VCaP (cell line): ENCODE data around the gene GRK3.
"Not testable (repeated sequence)": the region's sequence is repeated elsewhere in the genome, so short reads cannot be mapped to it uniquely, and the experiment has no call there.

Experiments used
- H3K27ac ChIP-seq: fragments of 450-650 bp; 2 replicates; pipeline ENCODE4 v1.5.1; 2017
- CTCF ChIP-seq: fragments of 450-650 bp; conservative IDR thresholded peaks from 2 replicates; pipeline ENCODE4 v1.5.1; 2017; ENCODE audit warnings: mild to moderate bottlenecking, moderate library complexity

The GRK3 gene

GRCh38 chr22:25566186-25566897 lies 1.9 kb downstream of the GRK3 start:
- TF ChIP-seq CTCF, result no peak
- H3K27ac ChIP-seq, result peak overlapping the region; percentile 81

GRCh38 chr22:25566898-25567235 lies 2.4 kb downstream of the GRK3 start:
- no peak for TF ChIP-seq CTCF
- H3K27ac ChIP-seq, result peak overlapping the region; percentile 81

- peak overlapping the region; percentile 81 for H3K27ac ChIP-seq
- peak; percentile 59 for TF ChIP-seq CTCF
These were observed 2.8 kb downstream of the GRK3 start for GRCh38 chr22:25567251-25567675.

- peak overlapping the region; percentile 81 for H3K27ac ChIP-seq
These were observed 3.6 kb downstream of the GRK3 start for GRCh38 chr22:25568066-25568465.

GRCh38 chr22:25569361-25569760 lies 4.9 kb downstream of the GRK3 start:
- H3K27ac ChIP-seq, result peak overlapping the region; percentile 33
- TF ChIP-seq CTCF, result no peak

- H3K27ac ChIP-seq, result peak overlapping the region; percentile 33; the same call in 1 of the 2 replicates
- TF ChIP-seq CTCF, result no peak
These were observed 5.5 kb downstream of the GRK3 start for GRCh38 chr22:25569983-25570382.

GRCh38 chr22:25570486-25570885 lies 6.0 kb downstream of the GRK3 start:
- no peak overlapping the region; the same call in 1 of the 2 replicates for H3K27ac ChIP-seq
- TF ChIP-seq CTCF, result no peak

- H3K27ac ChIP-seq, result not testable (repeated sequence)
These were observed 7.7 kb downstream of the GRK3 start for GRCh38 chr22:25571969-25572707.
